ENCODE results near the gene OR2AT4. TPM values are rescaled to one million over a fixed set of nuclear protein-coding genes. Genes with fewer than 3 reads are reported as not detected.
"Not testable (repeated sequence)": the region's sequence is repeated elsewhere in the genome, so short reads cannot be mapped to it uniquely, and the experiment has no call there.

The OR2AT4 gene
- total RNA-seq, 1 experiment from 2014 or later, result not detected

- BruUV-seq (replicated peaks), result no TSS peak
- Histone ChIP-seq H3K4me3 (ENCODE audit: low read depth in 2 of 2, low read length in 2 of 2) (no peak overlapping the region), H3K27ac (ENCODE audit: low read length) (no peak overlapping the region), H3K36me3 (ENCODE audit: control insufficient read depth, insufficient read depth, low read length) (no peaks in the 10 kb centered on the region), H3K27me3 (ENCODE audit: control insufficient read depth, insufficient read depth, low read length) (0 out of 2 replicates have a peak, but pooled peaks cover 3% of the 10 kb centered on the region), H3K9me3 (ENCODE audit: control insufficient read depth, insufficient read depth, low read depth, low read length) (peaks cover 14% of the 10 kb centered on the region), H3K4me1 (ENCODE audit: control insufficient read depth, insufficient read depth, low read length) (no peaks in the 10 kb centered on the region)
- ATAC-seq (no peak), DNase-seq (ENCODE audit: low read depth, low spot score) (no peak)
- in situ Hi-C loops (cut with HindIII; ENCODE audit: low pct_unique_long_range_greater_than_20kb, low sequenced_read_pairs), result no loop called here
- POLR2A ChIA-PET, result no interaction called here
- CTCF ChIA-PET, result no interaction called here
- intact Hi-C loops (cut with micrococcal nuclease; ENCODE audit: unreplicated experiment), result no loop called here
- TF ChIP-seq CTCF (IDR thresholded peaks at IDR 0.05) (no peak), SIN3A (IDR thresholded peaks at IDR 0.05; ENCODE audit: borderline replicate concordance, insufficient read depth, low read depth, low read length) (no peak), REST (IDR thresholded peaks at IDR 0.05; ENCODE audit: insufficient read depth in 1 of 2, low read depth in 2 of 2, low read length in 1 of 2) (no peak), POLR2AphosphoS5 (IDR thresholded peaks at IDR 0.05; ENCODE audit: low read depth, low read length) (no peak), TCF7L2 (IDR thresholded peaks at IDR 0.05; ENCODE audit: low read depth, low read length) (no peak)
Measured at GRCh38 chr11:75051043-75051442, 45.6 kb downstream of the OR2AT4 start.

- DNase-seq (ENCODE audit: low read depth, low spot score) (no peak), ATAC-seq (no peak)
- Histone ChIP-seq H3K4me3 (ENCODE audit: low read depth in 2 of 2, low read length in 2 of 2) (no peak overlapping the region), H3K27ac (ENCODE audit: low read length) (no peak overlapping the region), H3K9me3 (ENCODE audit: control insufficient read depth, insufficient read depth, low read depth, low read length) (peaks cover 14% of the 10 kb centered on the region), H3K27me3 (ENCODE audit: control insufficient read depth, insufficient read depth, low read length) (0 out of 2 replicates have a peak, but pooled peaks cover 3% of the 10 kb centered on the region), H3K4me1 (ENCODE audit: control insufficient read depth, insufficient read depth, low read length) (no peaks in the 10 kb centered on the region), H3K36me3 (ENCODE audit: control insufficient read depth, insufficient read depth, low read length) (no peaks in the 10 kb centered on the region)
- ChIA-PET CTCF (no interaction called here), POLR2A (no interaction called here)
- no peak for TF ChIP-seq CTCF (IDR thresholded peaks at IDR 0.05)
- TF ChIP-seq POLR2AphosphoS5 (IDR thresholded peaks at IDR 0.05; ENCODE audit: low read depth, low read length), result no peak
- no peak for TF ChIP-seq SIN3A (IDR thresholded peaks at IDR 0.05; ENCODE audit: borderline replicate concordance, insufficient read depth, low read depth, low read length)
- TF ChIP-seq TCF7L2 (IDR thresholded peaks at IDR 0.05; ENCODE audit: low read depth, low read length), result no peak
- no TSS peak for BruUV-seq (replicated peaks)
- intact Hi-C loops (cut with micrococcal nuclease; ENCODE audit: unreplicated experiment) (no loop called here), in situ Hi-C loops (cut with HindIII; ENCODE audit: low pct_unique_long_range_greater_than_20kb, low sequenced_read_pairs) (no loop called here)
Measured at GRCh38 chr11:75050516-75050915, 46.2 kb downstream of the OR2AT4 start.

- H3K4me1 ChIP-seq (ENCODE audit: control insufficient read depth, insufficient read depth, low read length); ATAC-seq; intact Hi-C loops (cut with micrococcal nuclease; ENCODE audit: unreplicated experiment); DNase-seq (ENCODE audit: low read depth, low spot score); in situ Hi-C loops (cut with HindIII; ENCODE audit: low pct_unique_long_range_greater_than_20kb, low sequenced_read_pairs); H3K27me3 ChIP-seq (ENCODE audit: control insufficient read depth, insufficient read depth, low read length); H3K36me3 ChIP-seq (ENCODE audit: control insufficient read depth, insufficient read depth, low read length); CTCF ChIA-PET; H3K27ac ChIP-seq (ENCODE audit: low read length); BruUV-seq (replicated peaks); H3K4me3 ChIP-seq (ENCODE audit: low read depth in 2 of 2, low read length in 2 of 2): not testable (repeated sequence)
- POLR2A ChIA-PET, result interaction anchor here (0.7 kb wide), 1 partner anchor 60 kb away, joined by 4 read pairs; no protein-coding TSS in a partner anchor
- peaks cover 14% of the 10 kb centered on the region for H3K9me3 ChIP-seq (ENCODE audit: control insufficient read depth, insufficient read depth, low read depth, low read length)
Measured at GRCh38 chr11:75049501-75050266, 47.0 kb downstream of the OR2AT4 start.
